ENCODE results near the gene COIL.
A peak's percentile ranks its signal among the peaks of the same experiment; 100 is the strongest.
"Not testable (repeated sequence)": the region's sequence is repeated elsewhere in the genome, so short reads cannot be mapped to it uniquely, and the experiment has no call there.

COIL gene

DNA sequence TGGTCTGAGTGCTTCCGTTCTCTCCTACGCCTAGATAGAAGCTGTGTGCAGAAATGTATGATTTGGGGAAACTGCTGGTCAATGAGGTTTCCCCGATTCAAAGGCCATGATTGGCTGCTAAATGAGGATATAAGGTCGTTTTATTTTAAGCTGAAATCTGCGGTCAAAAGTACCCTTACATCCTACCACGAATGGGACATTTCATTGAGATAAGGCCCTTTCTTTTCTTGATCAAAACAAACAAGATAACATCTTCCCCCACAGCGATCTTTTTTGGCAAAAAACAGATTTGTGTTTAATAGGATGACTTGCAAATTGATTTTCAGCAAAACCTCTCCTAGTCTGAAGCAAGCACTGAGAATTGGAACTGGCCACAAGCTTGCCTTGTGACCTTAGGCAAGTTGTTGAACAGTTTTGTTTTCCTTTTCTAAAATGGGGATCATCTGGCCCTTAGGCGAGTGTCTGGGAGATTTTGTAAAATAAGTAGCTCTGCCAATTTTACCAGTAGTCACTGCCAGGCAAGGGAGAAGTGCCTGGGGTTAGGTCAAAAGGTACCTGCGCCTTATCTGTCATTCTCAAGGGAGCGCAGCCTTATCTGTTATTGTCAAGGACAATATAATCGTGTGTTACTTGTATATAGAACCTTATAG lies 17.7 kb upstream of the COIL start:
- DNase-seq, result no peak

DNA sequence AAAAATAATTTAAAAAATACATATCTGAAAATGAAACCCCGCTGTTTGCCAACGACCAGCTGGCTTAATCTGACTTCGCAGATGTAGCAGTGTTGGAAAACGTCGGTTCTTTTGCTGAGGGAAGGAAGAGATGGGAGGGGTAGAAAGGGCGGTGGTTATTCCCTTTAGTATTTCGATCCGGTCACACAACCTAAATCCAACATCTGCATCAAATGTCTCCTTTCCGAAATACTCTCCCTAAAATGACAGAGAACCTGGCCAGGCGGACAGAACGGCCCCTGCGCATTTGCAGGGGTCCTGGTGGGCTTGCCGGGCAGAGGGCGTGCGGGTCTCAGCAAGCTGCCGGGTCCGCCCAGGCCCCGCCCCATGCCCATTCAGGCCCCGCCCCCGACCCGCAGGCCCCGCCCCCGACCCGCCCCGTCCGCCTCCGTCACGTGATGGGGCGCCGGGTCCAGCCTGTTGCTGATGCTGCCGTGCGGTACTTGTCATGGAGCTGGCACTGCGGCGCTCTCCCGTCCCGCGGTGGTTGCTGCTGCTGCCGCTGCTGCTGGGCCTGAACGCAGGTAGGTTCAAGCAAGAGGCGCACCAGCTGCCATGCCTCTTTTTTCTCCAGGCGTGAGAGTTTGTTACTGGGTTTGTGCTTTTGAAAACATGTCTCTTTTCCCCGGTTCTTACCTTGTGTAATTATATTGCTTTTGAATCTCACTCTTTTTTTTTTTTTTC lies 17.0 kb upstream of the COIL start, which contains the start of gene SCPEP1:
TSS of gene SCPEP1 (plus strand) at position 459 of the 723 bp plus-strand sequence. CDS start at position 488, 29 bp downstream.
- DNase-seq, result peak; percentile 89

DNA sequence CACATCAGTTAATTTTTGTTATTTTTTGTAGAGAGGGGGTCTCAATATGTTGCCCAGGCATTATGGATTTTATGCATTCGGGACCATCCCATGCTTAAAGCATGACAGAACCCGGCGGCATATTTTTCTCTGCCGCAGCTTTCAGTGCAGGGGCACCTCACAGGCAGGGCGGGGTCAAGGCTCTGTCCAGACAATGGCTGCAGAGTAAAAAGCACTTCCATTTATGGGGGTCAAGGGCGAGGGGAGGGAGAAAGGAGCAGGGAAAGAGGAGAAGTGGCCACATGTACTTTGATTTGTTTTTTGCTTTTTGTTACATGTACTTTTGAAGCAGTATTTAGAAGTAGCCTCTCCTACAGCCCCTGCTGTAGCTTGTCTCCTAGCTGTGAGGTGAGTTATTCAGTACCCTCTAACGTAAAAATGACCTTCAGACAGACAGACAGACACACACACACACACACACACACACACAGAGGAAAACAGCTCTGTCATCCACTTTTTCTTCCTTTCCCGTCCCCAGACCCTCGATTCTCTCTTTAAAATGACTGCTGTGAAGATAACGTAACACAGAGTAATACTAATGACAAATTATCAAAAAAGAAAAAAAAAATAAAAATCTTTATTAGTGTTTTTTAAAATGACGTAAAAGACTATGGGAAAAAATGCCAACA lies 16.2 kb upstream of the COIL start:
- no peak for DNase-seq

DNA sequence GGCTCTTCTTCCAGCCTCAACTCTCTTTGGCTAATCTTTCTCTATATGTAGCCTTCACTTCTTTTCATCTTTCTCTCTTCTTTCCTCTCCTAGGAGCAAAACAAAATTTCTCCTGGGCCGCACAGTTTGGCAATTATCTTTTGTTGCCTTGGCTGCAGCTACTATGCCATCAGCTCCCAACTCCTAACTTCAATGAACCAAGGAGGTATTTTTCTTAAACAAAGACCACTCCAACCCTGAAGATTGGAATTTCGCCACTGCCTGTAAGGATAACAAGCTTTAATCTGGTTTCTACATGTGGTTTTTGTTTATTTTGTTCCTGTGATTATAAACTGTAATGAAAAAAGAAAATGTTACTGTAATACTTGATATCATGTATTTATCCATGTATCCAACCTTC lies 14.8 kb upstream of the COIL start:
- no peak for DNase-seq

DNA sequence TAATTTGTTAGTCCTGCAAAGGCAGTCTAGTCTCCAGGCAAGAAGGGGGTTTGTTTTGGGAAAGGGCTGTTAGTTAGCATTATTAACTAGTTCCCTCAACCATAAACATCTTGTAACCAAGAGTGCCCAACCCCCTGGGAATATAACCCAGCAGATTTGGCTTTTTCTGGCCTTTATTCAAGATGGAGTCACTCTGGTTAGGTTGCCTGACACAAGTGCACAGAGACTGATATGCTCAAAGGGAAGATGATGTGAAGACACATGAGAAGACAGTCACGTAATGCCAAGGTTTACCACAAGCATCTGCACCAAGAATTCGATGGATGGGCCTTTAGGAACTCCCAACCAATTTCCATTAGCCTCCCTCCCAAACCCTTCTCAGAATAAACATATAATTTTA lies 13.2 kb upstream of the COIL start:
- DNase-seq, result no peak

DNA sequence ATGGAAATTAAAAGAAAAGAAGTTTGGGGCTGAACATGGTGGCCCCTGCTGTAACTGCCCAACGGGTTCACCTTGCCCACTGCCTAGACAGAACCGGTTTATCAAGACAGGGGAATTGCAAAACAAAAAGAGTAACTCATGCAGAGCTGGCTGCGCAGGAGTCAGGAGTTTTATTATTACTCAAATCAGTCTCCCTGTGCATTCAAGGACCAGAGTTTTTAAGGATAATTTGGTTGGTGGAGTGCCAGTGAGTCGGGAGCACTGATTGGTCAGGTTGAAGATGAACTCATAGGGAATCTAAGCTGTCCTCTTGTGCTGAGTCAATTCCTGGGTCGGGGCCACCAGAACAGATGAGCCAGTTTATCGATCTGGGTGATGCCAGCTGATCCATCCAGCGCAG lies 12.7 kb upstream of the COIL start:
- no peak for DNase-seq

DNA sequence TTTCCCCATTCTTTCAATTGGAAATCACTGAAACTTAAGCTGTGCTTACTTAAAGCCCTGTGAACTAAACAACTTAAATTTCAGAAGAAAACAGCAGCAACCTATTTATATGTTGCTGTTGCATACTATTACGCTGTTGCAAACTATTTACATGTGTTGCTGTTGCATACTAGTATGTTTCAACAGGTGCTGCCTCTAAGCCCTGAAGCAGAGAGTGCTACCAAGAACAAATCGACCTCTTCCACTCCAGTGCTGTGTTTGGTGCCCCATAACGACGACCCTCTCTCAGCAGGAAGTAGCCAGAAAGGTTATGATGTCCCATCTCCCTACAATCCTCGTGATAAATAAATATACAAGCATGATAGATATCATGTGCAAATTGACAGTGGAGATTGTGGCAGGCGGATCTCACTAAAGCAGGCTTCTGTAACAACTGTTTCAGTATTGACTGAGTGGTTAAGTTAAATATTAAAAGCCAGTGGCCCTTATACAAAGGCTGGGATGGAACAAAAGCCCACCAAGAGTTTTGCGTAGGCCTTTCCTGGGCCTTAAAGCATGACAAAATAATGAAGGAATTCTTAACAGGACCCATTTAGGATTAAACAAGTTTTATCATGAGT lies 11.4 kb upstream of the COIL start:
- no peak for DNase-seq

DNA sequence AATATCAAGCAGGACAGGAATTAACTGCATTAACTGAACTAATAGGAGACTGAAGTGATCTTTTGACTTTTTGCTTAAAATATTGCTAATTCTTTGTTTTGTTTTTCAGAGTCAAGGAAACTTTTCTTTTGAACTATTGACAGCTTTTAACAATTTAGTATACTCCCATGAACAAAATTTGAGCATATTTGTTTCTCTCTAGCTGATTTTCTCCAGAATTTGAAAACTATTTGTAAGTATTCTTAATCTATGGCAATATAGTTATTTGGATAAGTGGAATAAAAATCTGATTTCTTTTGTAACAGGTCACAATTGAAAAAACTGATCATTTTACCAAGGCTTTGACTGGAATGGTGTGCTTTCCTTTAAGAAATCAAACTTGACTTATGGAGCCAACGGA lies 10.1 kb upstream of the COIL start:
- no peak for DNase-seq

DNA sequence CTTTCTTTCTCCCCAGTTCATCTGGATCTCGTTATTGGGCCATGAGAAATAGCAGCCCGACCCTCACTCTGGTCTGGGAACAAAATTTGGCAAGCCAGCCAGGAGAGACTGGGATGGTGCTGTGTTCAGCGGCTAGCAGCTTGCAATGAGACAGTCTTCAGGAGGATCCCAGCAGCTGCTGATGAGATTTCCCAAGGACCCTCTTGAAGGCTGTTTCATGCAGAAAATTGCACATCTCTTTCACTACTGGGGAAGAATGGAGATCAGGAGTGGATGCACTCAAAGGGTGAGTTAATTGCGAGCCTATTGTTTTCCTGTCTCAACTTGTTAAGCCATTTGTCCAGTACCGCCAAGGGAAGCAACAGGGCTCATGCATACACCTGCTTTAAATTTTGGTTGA lies 5.5 kb upstream of the COIL start:
- peak; percentile 65 for DNase-seq

DNA sequence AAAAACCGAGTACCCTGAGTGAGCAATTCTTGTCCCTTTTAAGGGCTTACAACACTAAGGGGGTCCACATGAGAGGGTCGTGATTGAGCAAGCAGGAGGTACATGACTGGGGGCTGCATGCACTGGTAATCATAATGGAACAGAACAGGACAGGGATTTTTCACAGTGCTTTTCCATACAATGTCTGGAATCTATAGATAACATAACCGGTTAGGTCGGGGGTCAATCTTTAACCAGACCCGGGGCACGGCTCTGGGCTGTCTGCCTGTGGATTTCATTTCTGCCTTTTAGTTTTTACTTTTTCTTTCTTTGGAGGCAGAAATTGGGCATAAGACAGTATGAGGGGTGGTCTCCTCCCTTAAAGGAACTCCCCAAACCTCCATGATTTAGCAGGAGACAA lies 4.8 kb upstream of the COIL start:
- not testable (repeated sequence) for DNase-seq

DNA sequence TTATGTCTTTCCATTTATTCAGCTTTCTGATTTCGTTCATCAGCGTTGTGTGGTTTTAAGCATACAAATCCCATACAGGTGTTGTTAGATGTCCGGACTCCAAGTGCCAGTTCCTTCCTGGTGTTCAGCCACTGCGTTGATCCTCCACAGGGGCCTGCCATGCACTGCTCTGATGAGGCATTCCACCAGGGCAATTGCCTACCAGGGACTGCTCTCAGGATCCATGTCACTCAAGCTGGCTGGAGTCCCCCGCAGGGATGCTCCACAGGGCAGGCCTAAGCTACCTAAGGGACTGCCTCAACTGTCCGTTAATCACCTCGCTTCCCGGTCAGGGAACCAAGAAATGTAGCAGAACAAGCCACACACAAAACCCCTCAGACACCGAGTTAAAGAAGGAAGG lies 4.4 kb upstream of the COIL start:
- not testable (repeated sequence) for DNase-seq

DNA sequence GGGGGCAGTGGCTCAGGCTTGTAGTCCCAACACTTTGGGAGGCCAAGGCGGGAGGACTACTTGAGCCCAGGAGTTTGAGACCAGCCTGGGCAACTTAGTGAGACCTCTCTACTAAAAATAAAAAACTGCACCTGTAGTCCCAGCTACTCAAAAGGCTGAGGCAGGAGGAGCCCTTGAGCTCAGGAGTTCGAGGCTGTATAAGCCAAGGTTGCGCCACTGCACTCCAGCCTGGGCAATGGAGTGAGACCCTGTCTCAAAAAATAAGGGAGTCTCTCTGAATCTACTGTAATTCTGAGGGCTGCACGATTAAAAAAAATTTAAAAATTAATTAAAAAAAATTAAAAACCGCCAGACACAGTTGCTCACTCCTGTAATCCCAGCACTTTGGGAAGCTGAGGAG lies 3.9 kb downstream of the COIL start:
- no peak for DNase-seq

DNA sequence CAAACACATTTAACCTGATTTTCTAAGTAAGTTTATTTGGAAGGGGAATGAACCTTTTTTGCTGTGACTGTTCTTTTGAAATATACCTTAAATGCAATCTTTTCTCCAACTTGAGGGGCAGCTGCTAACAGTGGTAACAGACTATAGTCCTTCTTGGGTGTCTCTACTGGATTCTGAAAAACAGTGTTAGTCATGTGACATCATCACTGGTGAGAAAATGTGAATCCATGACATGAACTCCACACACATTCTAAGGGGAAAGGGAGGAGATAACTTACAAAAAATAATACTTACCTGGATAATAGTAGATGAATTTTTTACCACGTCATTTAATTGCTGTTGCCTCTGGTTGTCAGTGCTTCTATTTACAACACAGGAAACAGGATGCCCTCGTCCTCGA lies 11.3 kb downstream of the COIL start:
- no peak for DNase-seq

DNA sequence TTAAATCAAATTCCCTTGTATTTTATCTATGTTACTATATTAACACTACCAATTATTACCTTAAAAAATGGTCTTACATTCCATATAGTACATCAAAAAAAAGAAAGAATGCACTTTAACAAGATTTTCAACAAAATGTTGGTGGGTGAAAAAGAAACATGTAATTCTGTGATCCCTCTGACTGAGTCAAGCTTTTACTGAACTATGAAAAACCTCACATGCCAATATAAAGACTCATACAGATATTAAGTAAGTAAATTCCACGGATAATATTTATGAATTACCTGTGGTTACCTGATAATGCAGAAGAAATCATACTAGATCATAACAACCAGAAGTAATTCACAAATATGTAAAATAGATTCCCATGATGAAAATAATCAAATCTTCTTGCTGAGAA lies 12.4 kb downstream of the COIL start:
- DNase-seq, result no peak

DNA sequence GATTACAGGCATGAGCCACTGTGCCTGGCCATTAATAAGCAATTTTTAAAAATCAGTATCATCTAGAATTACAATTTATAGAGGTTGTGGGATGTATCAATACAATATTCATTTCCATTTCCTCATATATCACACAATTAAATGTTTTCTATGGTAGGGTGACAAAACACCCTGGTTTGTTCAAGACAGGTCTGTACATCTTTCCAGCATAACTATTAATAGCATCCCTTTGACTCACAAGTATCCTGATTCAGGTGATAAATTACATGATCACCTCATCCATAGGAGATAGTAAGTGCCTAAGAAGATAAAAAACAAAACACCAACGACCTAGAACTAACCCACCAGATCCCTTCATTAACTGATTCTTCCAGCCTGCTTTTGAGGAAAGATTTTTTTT lies 13.1 kb downstream of the COIL start:
- no peak for DNase-seq

DNA sequence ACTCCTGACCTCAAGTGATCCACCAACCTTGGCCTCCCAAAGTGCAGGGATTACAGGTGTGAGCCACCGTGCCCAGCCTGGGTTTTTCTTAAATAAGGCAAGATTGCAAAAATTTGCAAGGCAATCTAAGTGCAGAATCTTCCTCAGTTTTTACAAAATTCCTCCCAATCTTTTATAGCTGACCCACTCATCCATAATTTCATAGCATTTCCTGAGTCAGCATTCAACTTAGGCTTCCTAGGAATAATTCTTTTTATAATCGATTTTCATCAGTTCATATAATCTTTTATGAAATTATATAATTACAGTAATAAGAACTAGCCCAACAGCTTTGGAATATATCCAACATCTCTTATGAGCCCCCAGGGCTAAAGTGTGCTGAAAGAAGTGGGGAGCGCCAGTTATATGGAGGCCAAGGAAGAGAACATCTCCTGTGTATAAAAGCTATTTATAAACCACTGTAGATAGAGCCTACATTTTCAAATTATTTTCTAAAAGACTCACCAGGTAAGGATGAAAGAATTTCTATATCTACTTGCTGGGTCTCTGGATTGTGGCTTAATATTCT lies 14.8 kb downstream of the COIL start:
- no peak for DNase-seq

DNA sequence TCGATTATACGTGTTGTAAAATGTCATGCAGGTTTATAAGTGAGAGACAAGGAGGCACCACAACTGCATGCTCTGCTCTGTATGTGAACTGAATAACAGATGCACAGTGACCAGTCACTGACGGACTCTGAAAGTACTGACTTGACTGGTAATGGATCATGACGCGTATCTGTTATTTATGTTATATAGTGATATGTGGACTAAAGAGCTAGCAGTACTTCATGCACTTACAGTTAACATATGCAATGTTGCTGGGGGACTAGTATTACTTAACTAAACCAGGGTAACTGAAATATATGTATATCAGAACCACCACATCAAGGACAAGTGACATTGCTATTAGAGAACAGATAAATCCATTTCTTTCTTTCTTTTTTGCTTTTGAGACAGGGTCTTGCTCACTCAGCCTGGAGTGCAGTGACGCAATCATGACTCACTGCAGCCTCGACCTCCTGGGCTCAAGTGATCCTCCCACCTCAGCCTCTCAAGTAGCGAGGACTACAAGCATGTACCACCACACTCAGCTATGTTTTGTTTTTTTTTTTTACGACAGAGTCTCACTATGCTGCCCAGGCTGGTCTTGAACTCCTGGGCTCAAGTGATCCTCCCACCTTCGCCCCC lies 17.2 kb downstream of the COIL start:
- no peak for DNase-seq

DNA sequence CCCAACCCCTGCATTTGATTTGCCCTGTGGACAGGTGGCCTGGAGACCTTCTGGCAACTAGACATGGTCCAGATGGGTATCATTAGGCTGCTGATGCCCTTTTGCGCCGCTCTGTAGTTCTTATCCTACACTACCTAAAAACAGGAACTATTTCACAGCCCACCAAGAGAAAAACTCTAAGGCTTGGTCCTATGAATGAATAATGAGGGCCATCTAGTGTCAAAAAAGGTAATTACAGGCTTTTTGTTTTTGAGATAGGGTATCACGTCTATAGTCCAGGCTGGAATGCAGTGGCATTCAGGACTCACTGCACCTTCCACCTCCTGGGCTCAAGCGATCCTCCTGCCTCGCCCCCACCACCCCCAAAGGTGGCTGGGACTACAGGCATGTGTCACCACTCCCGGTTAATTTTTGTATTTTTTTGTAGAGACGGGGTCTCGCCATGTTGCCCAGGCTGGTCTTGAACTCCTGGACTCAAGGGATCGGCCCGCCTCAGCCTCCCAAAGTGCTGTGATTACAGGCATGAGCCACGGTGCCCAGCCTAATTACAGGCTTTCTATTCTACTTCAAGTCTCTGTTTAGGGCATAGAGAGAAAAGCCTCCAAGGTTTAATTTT lies 20.9 kb downstream of the COIL start:
- peak; percentile 74 for DNase-seq

DNA sequence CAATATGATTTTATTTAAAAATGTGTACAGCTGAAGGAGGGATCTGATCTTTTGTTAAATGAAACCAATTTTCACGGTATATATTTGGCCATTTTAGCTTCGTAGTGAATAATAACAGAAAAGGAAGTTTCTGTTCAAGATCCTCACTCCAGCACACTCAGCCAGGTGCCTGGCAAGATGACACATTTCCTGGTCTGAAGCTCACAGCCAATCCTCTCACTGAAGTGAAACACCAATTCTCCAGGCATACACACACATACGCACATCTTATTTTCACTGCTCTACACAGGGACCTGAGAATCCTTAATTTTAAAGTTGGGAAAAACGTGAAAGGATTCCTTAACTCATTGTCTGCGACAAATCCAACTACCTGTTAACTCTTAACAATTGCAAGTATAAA lies 22.6 kb downstream of the COIL start:
- not testable (repeated sequence) for DNase-seq

DNA sequence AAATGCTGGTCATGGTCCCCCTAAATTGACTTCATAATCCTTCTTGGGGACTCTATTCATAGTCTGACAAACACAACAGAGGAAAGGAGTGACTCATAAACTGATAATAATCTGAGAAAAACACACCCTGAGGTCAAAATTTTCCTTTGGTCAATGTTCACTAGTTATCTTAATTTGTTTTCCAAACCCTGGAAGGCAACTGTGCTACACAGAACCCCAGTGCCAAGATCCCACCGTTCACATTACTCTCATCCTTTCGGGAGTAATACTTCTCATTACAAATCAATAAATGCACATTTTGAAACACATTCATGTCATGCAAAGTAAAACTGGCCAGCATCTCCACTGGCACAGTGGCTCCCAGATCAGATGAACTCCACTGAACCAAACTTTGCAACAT lies 23.2 kb downstream of the COIL start:
- no peak for DNase-seq

DNA sequence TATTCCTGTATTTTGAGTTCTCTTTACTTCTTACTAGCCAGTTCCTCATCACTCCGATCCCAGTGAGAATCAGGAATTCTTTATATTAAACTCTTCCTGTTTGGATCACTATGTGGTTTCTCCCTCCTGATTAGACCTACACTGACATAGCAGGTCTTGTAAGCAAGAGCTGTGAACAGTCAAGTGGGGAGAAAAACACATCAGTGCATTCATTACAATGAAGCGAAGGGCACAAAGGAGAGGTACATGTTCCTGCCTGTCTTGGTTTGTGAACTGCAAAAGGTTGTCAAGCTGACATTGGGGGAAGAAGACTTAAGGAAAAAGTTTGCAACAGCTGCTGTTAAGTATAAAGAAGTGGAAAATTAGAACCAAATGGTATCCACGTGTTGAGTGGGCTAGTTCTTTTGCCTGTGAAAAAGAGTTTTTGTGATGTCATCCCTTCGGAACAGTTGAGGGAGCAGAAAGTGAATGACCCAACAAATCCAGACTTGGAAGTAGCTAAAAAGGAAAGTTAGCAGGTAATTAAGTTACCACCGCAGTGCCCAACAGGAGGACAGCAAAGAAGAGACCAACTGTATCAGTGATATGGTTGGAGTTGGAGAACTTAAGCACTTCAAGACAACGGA lies 24.0 kb downstream of the COIL start:
- DNase-seq, result no peak

DNA sequence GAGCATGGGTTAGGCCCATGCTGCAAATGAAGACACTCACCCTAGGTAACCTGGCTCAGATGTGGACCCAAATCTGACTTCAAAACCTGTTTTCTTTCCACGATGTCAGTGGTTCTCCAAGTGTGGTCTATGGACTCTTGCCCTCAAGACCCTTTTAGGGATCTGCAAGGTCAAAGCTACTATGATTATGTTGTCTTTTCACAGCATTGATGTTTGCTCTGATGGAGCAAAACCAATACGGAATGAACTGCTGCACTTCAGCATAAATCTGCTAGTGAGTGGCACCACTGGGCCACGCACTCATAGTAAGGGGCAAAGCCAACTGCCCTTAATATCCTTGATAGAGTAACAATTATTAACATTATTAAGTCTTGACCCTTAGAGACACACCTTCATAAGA lies 25.4 kb downstream of the COIL start:
- DNase-seq, result no peak

All from NCI-H2171 treated with DMSO at 0.1 percent for 48 hours (cell line).